Esophagus muscularis mucosa (tissue), 3 donors: ENCODE measurements around the gene ABI3BP.
A peak's percentile ranks its signal among the peaks of the same experiment; 100 is the strongest.

Experiments
- POLR2AphosphoS5 ChIP-seq, 2 donors: sonication (generic); formaldehyde crosslinking; IDR thresholded peaks; one replicate each; pipeline ENCODE4 v1.6.1; 2017; ENCODE audit warnings: antibody characterized with exemption in 2 of 2
- TF ChIP-seq, protein P1 (sequence below), 3 experiments: fragments of 200-600 bp in 2 of 3; fragments of 450-650 bp in 1 of 3; sonication (generic) in 2 of 3; IDR thresholded peaks; one replicate each; pipeline ENCODE4 v1.5.1; 2017 to 2019; ENCODE audit warnings: antibody characterized with exemption in 3 of 3, mild to moderate bottlenecking in 2 of 3, moderate library complexity in 1 of 3

GRCh38 chr3:100982710-100983109 is 10.5 kb downstream of the ABI3BP start:
- TF ChIP-seq POLR2AphosphoS5 (IDR thresholded peaks at IDR 0.05) = peak; percentile 46 to 67
- TF ChIP-seq, protein P1, sequence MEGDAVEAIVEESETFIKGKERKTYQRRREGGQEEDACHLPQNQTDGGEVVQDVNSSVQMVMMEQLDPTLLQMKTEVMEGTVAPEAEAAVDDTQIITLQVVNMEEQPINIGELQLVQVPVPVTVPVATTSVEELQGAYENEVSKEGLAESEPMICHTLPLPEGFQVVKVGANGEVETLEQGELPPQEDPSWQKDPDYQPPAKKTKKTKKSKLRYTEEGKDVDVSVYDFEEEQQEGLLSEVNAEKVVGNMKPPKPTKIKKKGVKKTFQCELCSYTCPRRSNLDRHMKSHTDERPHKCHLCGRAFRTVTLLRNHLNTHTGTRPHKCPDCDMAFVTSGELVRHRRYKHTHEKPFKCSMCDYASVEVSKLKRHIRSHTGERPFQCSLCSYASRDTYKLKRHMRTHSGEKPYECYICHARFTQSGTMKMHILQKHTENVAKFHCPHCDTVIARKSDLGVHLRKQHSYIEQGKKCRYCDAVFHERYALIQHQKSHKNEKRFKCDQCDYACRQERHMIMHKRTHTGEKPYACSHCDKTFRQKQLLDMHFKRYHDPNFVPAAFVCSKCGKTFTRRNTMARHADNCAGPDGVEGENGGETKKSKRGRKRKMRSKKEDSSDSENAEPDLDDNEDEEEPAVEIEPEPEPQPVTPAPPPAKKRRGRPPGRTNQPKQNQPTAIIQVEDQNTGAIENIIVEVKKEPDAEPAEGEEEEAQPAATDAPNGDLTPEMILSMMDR (IDR thresholded peaks at IDR 0.05) = no peak
